Chondrocyte (in vitro differentiated cells): ENCODE results near the gene FAM78B. TPM values are rescaled to one million over a fixed set of nuclear protein-coding genes. Genes with fewer than 3 reads are reported as not detected.

ENCODE experiments used
- DNase-seq: peaks from one replicate; pipeline ENCODE4 v3.0.0; 2021; ENCODE audit warnings: mixed read lengths, low spot score
- H3K27ac Mint-ChIP-seq: one replicate; pipeline ENCODE4 v1.8.0; 2021; ENCODE audit warnings: mild to moderate bottlenecking, moderate library complexity, mixed read lengths; ENCODE audit not compliant: unreplicated experiment
- H3K27me3 Mint-ChIP-seq: 2 replicates; pipeline ENCODE4 v1.8.0; 2021; ENCODE audit warnings: low read depth, mixed read lengths
- H3K36me3 Mint-ChIP-seq: 2 replicates; pipeline ENCODE4 v1.8.0; 2021; ENCODE audit warnings: low read depth, mixed read lengths
- H3K4me1 Mint-ChIP-seq: 2 replicates; pipeline ENCODE4 v1.8.0; 2021; ENCODE audit warnings: low read depth, mild to moderate bottlenecking, mixed read lengths
- H3K4me3 Mint-ChIP-seq: one replicate; pipeline ENCODE4 v1.8.0; 2021; ENCODE audit warnings: mild to moderate bottlenecking, moderate library complexity, mixed read lengths; ENCODE audit not compliant: unreplicated experiment
- H3K9me3 Mint-ChIP-seq: 2 replicates; pipeline ENCODE4 v1.8.0; 2021; ENCODE audit warnings: low read depth, mixed read lengths
- CTCF ChIP-seq: fragments of 200-600 bp; sonication (generic); IDR thresholded peaks from 2 replicates; pipeline ENCODE4 v1.5.0; 2021; ENCODE audit warnings: antibody characterized with exemption, mild to moderate bottlenecking, moderate library complexity
- total RNA-seq: library from RNA; stranded (reverse); gene quantifications from 3 replicates; pipeline ENCODE4 v1.2.1, GENCODE V29; 2021

Gene FAM78B
- total RNA-seq, 1 donor from 2014 or later, result 0.22 TPM

- DNase-seq, result no peak
- no peaks in the 10 kb centered on the region for H3K36me3 Mint-ChIP-seq
Measured at GRCh38 chr1:166036092-166036491, 130.7 kb downstream of the FAM78B start.

GRCh38 chr1:166032572-166033371 lies 134.0 kb downstream of the FAM78B start:
- Mint-ChIP-seq H3K27me3 (peaks cover 8% of the 10 kb centered on the region), H3K4me1 (no peaks in the 10 kb centered on the region), H3K36me3 (no peaks in the 10 kb centered on the region), H3K27ac (no peak overlapping the region), H3K4me3 (no peak overlapping the region), H3K9me3 (no peaks in the 10 kb centered on the region)
- DNase-seq, result no peak
- no peak for TF ChIP-seq CTCF

More at GRCh38 chr1:166036092-166036491, 130.7 kb downstream of the FAM78B start:
- no peak for TF ChIP-seq CTCF
- Mint-ChIP-seq H3K27ac (no peak overlapping the region), H3K27me3 (peaks cover 7% of the 10 kb centered on the region), H3K4me1 (no peaks in the 10 kb centered on the region), H3K4me3 (no peak overlapping the region), H3K9me3 (no peaks in the 10 kb centered on the region)

- no peak for TF ChIP-seq CTCF
- Mint-ChIP-seq H3K36me3 (no peaks in the 10 kb centered on the region), H3K4me1 (no peaks in the 10 kb centered on the region), H3K27me3 (peaks cover 12% of the 10 kb centered on the region), H3K4me3 (no peak overlapping the region), H3K9me3 (no peaks in the 10 kb centered on the region), H3K27ac (no peak overlapping the region)
- no peak for DNase-seq
Measured at GRCh38 chr1:166031932-166032571, 134.7 kb downstream of the FAM78B start.

GRCh38 chr1:166029196-166029945 lies 137.4 kb downstream of the FAM78B start:
- no peak overlapping the region for H3K4me3 Mint-ChIP-seq
- no peak for DNase-seq
- H3K36me3 Mint-ChIP-seq, result no peaks in the 10 kb centered on the region
- H3K27me3 Mint-ChIP-seq, result peaks cover 13% of the 10 kb centered on the region
- H3K9me3 Mint-ChIP-seq, result no peaks in the 10 kb centered on the region
- no peaks in the 10 kb centered on the region for H3K4me1 Mint-ChIP-seq
- no peak for TF ChIP-seq CTCF
- H3K27ac Mint-ChIP-seq, result no peak overlapping the region

- Mint-ChIP-seq H3K9me3 (no peaks in the 10 kb centered on the region), H3K27me3 (peaks cover 14% of the 10 kb centered on the region), H3K4me1 (no peaks in the 10 kb centered on the region), H3K4me3 (no peak overlapping the region), H3K36me3 (no peaks in the 10 kb centered on the region), H3K27ac (no peak overlapping the region)
- no peak for TF ChIP-seq CTCF
- no peak for DNase-seq
Measured at GRCh38 chr1:166026555-166026954, 140.2 kb downstream of the FAM78B start.
